ENCODE data around the gene ATP9A. TPM values are rescaled to one million over a fixed set of nuclear protein-coding genes. Genes with fewer than 3 reads are reported as not detected.

ATP9A gene
- polyA plus RNA-seq, 1 donor from 2014 or later: 56.1 TPM

DNA sequence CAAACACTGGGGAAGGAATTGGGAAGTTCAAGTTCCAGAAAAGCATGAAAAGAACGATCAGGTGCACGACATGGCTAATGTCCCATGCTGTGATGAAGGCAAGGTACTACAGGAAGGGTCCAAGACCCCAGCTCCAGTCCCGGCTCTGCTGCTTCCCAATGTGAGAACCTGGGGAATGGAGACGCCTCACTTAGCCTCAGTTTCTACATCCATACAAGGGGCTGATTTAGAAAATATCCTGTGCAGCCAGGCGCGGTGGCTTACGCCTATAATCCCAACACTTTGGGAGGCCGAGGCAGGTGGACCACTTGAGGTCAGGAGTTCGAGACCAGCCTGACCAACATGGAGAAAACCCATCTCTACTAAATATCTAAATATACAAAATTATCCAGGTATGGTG lies 144.9 kb downstream of the ATP9A start:
- Histone ChIP-seq H3K36me3 (ENCODE audit: insufficient read depth, low read length) (peaks cover 14% of the 10 kb centered on the region), H3K27me3 (ENCODE audit: insufficient read depth, low read depth, low read length) (no peaks in the 10 kb centered on the region), H3K27ac (ENCODE audit: low read length) (no peak overlapping the region), H4K20me1 (ENCODE audit: insufficient read depth) (no peaks in the 10 kb centered on the region), H3K9ac (ENCODE audit: low read length) (no peak overlapping the region), H3K9me2 (ENCODE audit: insufficient read depth, low read length) (no peaks in the 10 kb centered on the region), H3K79me2 (replicated peaks; ENCODE audit: insufficient read depth, low read length) (no peaks in the 10 kb centered on the region), H2AFZ (ENCODE audit: low read depth, low read length) (no peak overlapping the region), H3K4me2 (ENCODE audit: low read length) (no peak overlapping the region), H3F3A (ENCODE audit: insufficient read depth, low read length, poor library complexity, severe bottlenecking) (no peaks in the 10 kb centered on the region), H3K4me3 (ENCODE audit: low read length) (no peak overlapping the region), H3K9me3 (ENCODE audit: low read length) (no peaks in the 10 kb centered on the region)
- no peak for TF ChIP-seq EZH2 (IDR thresholded peaks at IDR 0.05; ENCODE audit: borderline replicate concordance, insufficient read depth, low read length, poor library complexity, severe bottlenecking)
- TF ChIP-seq MXI1 (conservative IDR thresholded peaks at IDR 0.05; ENCODE audit: poor library complexity, severe bottlenecking): no peak
- TF ChIP-seq, protein P1, sequence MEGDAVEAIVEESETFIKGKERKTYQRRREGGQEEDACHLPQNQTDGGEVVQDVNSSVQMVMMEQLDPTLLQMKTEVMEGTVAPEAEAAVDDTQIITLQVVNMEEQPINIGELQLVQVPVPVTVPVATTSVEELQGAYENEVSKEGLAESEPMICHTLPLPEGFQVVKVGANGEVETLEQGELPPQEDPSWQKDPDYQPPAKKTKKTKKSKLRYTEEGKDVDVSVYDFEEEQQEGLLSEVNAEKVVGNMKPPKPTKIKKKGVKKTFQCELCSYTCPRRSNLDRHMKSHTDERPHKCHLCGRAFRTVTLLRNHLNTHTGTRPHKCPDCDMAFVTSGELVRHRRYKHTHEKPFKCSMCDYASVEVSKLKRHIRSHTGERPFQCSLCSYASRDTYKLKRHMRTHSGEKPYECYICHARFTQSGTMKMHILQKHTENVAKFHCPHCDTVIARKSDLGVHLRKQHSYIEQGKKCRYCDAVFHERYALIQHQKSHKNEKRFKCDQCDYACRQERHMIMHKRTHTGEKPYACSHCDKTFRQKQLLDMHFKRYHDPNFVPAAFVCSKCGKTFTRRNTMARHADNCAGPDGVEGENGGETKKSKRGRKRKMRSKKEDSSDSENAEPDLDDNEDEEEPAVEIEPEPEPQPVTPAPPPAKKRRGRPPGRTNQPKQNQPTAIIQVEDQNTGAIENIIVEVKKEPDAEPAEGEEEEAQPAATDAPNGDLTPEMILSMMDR (IDR thresholded peaks at IDR 0.05; ENCODE audit: poor library complexity, severe bottlenecking): no peak
- TF ChIP-seq SMC3 (conservative IDR thresholded peaks at IDR 0.05; ENCODE audit: poor library complexity): no peak
- TF ChIP-seq POLR2AphosphoS5 (IDR thresholded peaks at IDR 0.05): no peak
- TF ChIP-seq RAD21 (conservative IDR thresholded peaks at IDR 0.05): no peak
- TF ChIP-seq TAF1 (IDR thresholded peaks at IDR 0.05; ENCODE audit: low read depth): no peak
- TF ChIP-seq, protein P2, sequence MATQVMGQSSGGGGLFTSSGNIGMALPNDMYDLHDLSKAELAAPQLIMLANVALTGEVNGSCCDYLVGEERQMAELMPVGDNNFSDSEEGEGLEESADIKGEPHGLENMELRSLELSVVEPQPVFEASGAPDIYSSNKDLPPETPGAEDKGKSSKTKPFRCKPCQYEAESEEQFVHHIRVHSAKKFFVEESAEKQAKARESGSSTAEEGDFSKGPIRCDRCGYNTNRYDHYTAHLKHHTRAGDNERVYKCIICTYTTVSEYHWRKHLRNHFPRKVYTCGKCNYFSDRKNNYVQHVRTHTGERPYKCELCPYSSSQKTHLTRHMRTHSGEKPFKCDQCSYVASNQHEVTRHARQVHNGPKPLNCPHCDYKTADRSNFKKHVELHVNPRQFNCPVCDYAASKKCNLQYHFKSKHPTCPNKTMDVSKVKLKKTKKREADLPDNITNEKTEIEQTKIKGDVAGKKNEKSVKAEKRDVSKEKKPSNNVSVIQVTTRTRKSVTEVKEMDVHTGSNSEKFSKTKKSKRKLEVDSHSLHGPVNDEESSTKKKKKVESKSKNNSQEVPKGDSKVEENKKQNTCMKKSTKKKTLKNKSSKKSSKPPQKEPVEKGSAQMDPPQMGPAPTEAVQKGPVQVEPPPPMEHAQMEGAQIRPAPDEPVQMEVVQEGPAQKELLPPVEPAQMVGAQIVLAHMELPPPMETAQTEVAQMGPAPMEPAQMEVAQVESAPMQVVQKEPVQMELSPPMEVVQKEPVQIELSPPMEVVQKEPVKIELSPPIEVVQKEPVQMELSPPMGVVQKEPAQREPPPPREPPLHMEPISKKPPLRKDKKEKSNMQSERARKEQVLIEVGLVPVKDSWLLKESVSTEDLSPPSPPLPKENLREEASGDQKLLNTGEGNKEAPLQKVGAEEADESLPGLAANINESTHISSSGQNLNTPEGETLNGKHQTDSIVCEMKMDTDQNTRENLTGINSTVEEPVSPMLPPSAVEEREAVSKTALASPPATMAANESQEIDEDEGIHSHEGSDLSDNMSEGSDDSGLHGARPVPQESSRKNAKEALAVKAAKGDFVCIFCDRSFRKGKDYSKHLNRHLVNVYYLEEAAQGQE (IDR thresholded peaks at IDR 0.05; ENCODE audit: borderline replicate concordance): no peak
- TF ChIP-seq EP300 (conservative IDR thresholded peaks at IDR 0.05; ENCODE audit: poor library complexity, severe bottlenecking): no peak

DNA sequence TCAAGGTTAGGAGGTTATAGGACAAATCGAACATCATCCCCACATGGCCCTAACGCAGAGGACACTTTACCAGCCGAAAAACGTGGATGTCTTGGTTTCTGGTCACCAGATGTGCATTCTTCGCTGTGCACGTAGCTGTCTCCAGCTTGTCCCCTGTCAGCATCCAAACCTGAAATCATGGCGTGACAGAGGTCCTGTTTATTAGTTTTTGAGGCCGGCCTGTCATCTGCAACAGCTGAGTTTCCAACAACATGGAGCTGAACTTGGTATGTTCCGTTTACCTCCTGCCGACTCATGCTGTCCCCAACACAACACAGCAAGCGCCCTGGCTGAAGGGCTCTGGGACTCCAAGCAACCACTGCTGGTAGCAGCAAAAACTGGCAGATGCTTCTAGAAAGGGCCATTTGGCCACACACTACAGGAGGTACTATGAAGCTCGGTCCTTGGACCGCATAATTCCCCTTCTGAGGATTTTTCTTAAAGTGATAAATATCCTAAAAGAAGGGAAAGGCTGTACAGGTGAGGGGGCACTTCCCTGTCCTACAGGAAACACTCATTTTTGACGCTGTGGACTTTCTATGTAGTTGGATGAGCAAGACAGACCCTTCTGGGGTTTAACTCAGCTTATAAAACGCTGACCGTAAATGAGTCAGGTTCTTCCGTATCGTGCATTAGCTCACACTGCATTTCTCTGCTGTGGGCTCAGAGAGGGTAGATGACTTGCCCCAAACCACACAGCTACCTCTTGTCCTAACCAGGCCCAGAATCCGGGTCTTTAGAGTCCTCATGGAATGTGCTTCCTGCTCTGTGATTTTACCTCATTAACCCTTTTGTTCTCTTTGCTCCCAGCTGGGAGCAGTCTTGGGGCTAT lies 146.0 kb downstream of the ATP9A start:
- Histone ChIP-seq H3F3A (ENCODE audit: insufficient read depth, low read length, poor library complexity, severe bottlenecking) (no peaks in the 10 kb centered on the region), H3K4me2 (ENCODE audit: low read length) (no peak overlapping the region), H3K79me2 (replicated peaks; ENCODE audit: insufficient read depth, low read length) (no peaks in the 10 kb centered on the region), H3K27ac (ENCODE audit: low read length) (no peak overlapping the region), H3K9ac (ENCODE audit: low read length) (no peak overlapping the region), H4K20me1 (ENCODE audit: insufficient read depth) (no peaks in the 10 kb centered on the region), H2AFZ (ENCODE audit: low read depth, low read length) (no peak overlapping the region), H3K9me2 (ENCODE audit: insufficient read depth, low read length) (no peaks in the 10 kb centered on the region), H3K36me3 (ENCODE audit: insufficient read depth, low read length) (peaks cover 20% of the 10 kb centered on the region), H3K4me3 (ENCODE audit: low read length) (no peak overlapping the region), H3K9me3 (ENCODE audit: low read length) (no peaks in the 10 kb centered on the region), H3K27me3 (ENCODE audit: insufficient read depth, low read depth, low read length) (no peaks in the 10 kb centered on the region)
- TF ChIP-seq SMC3 (conservative IDR thresholded peaks at IDR 0.05; ENCODE audit: poor library complexity) (no peak), EP300 (conservative IDR thresholded peaks at IDR 0.05; ENCODE audit: poor library complexity, severe bottlenecking) (no peak), EZH2 (IDR thresholded peaks at IDR 0.05; ENCODE audit: borderline replicate concordance, insufficient read depth, low read length, poor library complexity, severe bottlenecking) (no peak), RAD21 (conservative IDR thresholded peaks at IDR 0.05) (no peak), TAF1 (IDR thresholded peaks at IDR 0.05; ENCODE audit: low read depth) (no peak), MXI1 (conservative IDR thresholded peaks at IDR 0.05; ENCODE audit: poor library complexity, severe bottlenecking) (no peak), POLR2AphosphoS5 (IDR thresholded peaks at IDR 0.05) (no peak)
- TF ChIP-seq, protein P1 (IDR thresholded peaks at IDR 0.05; ENCODE audit: poor library complexity, severe bottlenecking): no peak
- TF ChIP-seq, protein P2 (IDR thresholded peaks at IDR 0.05; ENCODE audit: borderline replicate concordance): no peak

Measured in neural cell (in vitro differentiated cells).